DND-41 (cell line): ENCODE measurements around the gene MRPL1.

Source experiments
- ATAC-seq: fragments of 200-7000 bp; cut with Tn5 transposase; 3 replicates; pipeline ENCODE4 v1.9.1; 2021; ENCODE audit warnings: low read depth; ENCODE audit not compliant: insufficient read depth
- DNase-seq: peaks from one replicate; pipeline ENCODE4 v3.0.0-alpha.2; 2020
- H2AFZ ChIP-seq: 2 replicates; pipeline ENCODE4 v1.6.0; 2012; ENCODE audit warnings: low read depth, low read length
- H3K27ac ChIP-seq: 2 replicates; pipeline ENCODE4 v1.5.1; 2012; ENCODE audit warnings: low read length, inconsistent platforms
- H3K27me3 ChIP-seq: fragments of 200-600 bp; sonication (generic); 2 replicates; pipeline ENCODE4 v1.6.0; 2012; ENCODE audit warnings: low read length, mild to moderate bottlenecking, inconsistent platforms; ENCODE audit not compliant: insufficient read depth, poor library complexity
- H3K36me3 ChIP-seq: 2 replicates; pipeline ENCODE4 v1.5.1; 2012; ENCODE audit warnings: low read length, inconsistent platforms; ENCODE audit not compliant: insufficient read depth
- H3K4me1 ChIP-seq: 2 replicates; pipeline ENCODE4 v1.5.1; 2012; ENCODE audit warnings: mild to moderate bottlenecking, low read length; ENCODE audit not compliant: insufficient read depth
- H3K4me2 ChIP-seq: 2 replicates; pipeline ENCODE4 v1.6.0; 2012; ENCODE audit warnings: mild to moderate bottlenecking, moderate library complexity, low read length, inconsistent platforms; ENCODE audit not compliant: insufficient read depth
- H3K4me3 ChIP-seq, 2 experiments: fragments of 200-600 bp in 1 of 2; shearing (Covaris generic) in 1 of 2; 2 replicates each; pipeline ENCODE4 v1.5.1; 2012 to 2016; ENCODE audit warnings: inconsistent platforms in 2 of 2, low read length in 2 of 2, mild to moderate bottlenecking in 2 of 2, low read depth in 1 of 2, moderate library complexity in 1 of 2
- H3K79me2 ChIP-seq: 2 replicates; pipeline ENCODE4 v1.6.0; 2012; ENCODE audit warnings: low read length, inconsistent platforms; ENCODE audit not compliant: insufficient read depth
- H3K9ac ChIP-seq: 2 replicates; pipeline ENCODE4 v1.6.0; 2012; ENCODE audit warnings: low read depth, mild to moderate bottlenecking, inconsistent platforms, low read length, moderate library complexity
- H3K9me3 ChIP-seq: 2 replicates; pipeline ENCODE4 v1.5.1; 2012; ENCODE audit warnings: low read length, moderate library complexity, mild to moderate bottlenecking, inconsistent platforms; ENCODE audit not compliant: insufficient read depth, severe bottlenecking
- H4K20me1 ChIP-seq: 2 replicates; pipeline ENCODE4 v1.6.0; 2012; ENCODE audit warnings: low read length; ENCODE audit not compliant: insufficient read depth
- EZH2 ChIP-seq: IDR thresholded peaks from 3 replicates; pipeline ENCODE4 v1.6.1; 2012; ENCODE audit warnings: borderline replicate concordance, low read depth, mild to moderate bottlenecking, moderate library complexity, low read length, inconsistent platforms; ENCODE audit not compliant: severe bottlenecking
- TF ChIP-seq, protein P1 (sequence below): IDR thresholded peaks from 2 replicates; pipeline ENCODE4 v1.5.1; 2012; ENCODE audit warnings: borderline replicate concordance, low read length, moderate library complexity, mild to moderate bottlenecking; ENCODE audit not compliant: poor library complexity, severe bottlenecking; ENCODE audit errors: extremely low read depth

MRPL1 gene

DNA sequence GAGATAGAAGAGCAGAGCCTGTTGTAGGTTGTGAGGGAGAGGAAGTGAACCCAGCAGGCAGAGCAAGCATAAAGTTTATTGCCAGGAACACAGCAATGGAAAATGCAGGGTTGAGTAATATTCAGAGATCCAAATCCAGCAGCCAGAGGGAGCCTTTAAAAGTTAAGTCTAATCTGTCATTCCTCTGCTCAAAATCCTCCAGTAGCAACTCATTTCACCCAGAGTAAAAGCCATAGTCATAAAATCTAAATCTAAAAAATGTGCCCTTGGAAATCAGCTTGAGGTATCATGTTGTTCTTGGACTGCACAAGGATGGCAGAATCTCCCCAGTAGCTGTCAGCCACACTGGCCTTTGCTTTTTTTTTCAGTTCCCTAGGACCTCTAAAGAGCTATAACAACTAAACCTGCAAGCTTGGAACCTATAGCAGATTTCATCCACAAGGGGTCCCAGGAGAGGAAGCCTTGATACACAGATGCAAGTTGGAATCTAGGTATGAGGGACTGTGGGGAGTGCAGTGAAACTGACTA, 131.6 kb downstream of the MRPL1 start:
- peak; percentile 81 for ATAC-seq
- DNase-seq, result peak; percentile 34
- Histone ChIP-seq H3K4me1 (no peaks in the 10 kb centered on the region), H3K9me3 (no peaks in the 10 kb centered on the region), H3K4me2 (no peak overlapping the region), H3K4me3 (no peak overlapping the region), H4K20me1 (no peaks in the 10 kb centered on the region), H3K9ac (no peak overlapping the region), H3K79me2 (no peaks in the 10 kb centered on the region), H3K27ac (no peak overlapping the region), H2AFZ (no peak overlapping the region), H3K27me3 (peaks cover 3% of the 10 kb centered on the region), H3K36me3 (no peaks in the 10 kb centered on the region)
- TF ChIP-seq, protein P1, sequence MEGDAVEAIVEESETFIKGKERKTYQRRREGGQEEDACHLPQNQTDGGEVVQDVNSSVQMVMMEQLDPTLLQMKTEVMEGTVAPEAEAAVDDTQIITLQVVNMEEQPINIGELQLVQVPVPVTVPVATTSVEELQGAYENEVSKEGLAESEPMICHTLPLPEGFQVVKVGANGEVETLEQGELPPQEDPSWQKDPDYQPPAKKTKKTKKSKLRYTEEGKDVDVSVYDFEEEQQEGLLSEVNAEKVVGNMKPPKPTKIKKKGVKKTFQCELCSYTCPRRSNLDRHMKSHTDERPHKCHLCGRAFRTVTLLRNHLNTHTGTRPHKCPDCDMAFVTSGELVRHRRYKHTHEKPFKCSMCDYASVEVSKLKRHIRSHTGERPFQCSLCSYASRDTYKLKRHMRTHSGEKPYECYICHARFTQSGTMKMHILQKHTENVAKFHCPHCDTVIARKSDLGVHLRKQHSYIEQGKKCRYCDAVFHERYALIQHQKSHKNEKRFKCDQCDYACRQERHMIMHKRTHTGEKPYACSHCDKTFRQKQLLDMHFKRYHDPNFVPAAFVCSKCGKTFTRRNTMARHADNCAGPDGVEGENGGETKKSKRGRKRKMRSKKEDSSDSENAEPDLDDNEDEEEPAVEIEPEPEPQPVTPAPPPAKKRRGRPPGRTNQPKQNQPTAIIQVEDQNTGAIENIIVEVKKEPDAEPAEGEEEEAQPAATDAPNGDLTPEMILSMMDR, result peak; percentile 65
- no peak for TF ChIP-seq EZH2

DNA sequence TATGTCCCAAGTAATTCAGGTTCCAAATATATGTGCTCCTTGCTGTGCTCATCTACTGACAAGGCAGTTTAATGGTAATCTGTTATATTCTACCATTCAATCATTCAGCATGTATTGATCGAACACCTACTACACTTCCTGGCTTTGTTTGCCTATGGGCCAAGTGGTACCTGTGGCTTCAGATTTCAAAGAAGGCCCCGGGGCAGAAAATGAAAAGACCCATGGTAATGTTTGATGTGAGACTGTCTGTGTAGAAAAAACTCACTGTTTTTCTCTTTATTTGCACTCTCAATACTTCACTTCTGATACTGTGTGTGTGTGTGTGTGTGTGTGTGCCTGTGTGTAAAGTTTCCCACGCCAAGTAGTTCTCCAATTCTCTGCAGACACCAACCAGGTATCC, 133.4 kb downstream of the MRPL1 start:
- Histone ChIP-seq H3K4me2 (no peak overlapping the region), H3K9ac (no peak overlapping the region)
- no peak for ATAC-seq

DNA sequence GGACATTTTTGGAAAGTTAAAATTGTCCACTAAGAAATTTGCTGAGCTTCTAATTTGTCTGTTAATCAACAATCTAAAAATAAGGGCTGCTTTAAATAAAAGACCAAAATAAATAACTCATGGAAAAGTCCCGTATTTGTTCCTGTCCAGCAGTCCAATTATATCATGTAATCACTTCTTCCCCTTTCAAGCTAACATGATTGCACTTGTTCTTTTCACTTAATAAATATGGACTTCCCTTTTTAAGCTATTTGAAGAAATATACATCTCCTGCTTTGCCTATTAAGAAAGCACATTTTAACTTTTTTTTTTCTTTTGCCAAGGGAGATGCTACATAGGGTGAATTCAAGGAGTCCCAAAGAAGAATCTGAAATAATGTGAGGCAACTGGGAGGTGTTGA, 138.9 kb downstream of the MRPL1 start:
- no peak overlapping the region for H3K9ac ChIP-seq
- no peak overlapping the region for H3K27ac ChIP-seq
- H2AFZ ChIP-seq, result no peak overlapping the region
- TF ChIP-seq EZH2, result no peak
- TF ChIP-seq, protein P1, result no peak
- H3K4me1 ChIP-seq, result no peaks in the 10 kb centered on the region
- no peaks in the 10 kb centered on the region for H3K27me3 ChIP-seq
- no peaks in the 10 kb centered on the region for H4K20me1 ChIP-seq
- no peak for ATAC-seq
- no peaks in the 10 kb centered on the region for H3K36me3 ChIP-seq
- DNase-seq, result no peak
- no peak overlapping the region for H3K4me2 ChIP-seq
- no peaks in the 10 kb centered on the region for H3K9me3 ChIP-seq
- no peaks in the 10 kb centered on the region for H3K79me2 ChIP-seq
- H3K4me3 ChIP-seq, result no peak overlapping the region

More for the DNA sequence above, 133.4 kb downstream of the MRPL1 start:
- Histone ChIP-seq H3K27ac (no peak overlapping the region), H3K27me3 (peaks cover 3% of the 10 kb centered on the region), H3K9me3 (no peaks in the 10 kb centered on the region), H3K4me1 (no peaks in the 10 kb centered on the region), H3K4me3 (no peak overlapping the region), H3K36me3 (no peaks in the 10 kb centered on the region), H3K79me2 (no peaks in the 10 kb centered on the region), H2AFZ (no peak overlapping the region), H4K20me1 (no peaks in the 10 kb centered on the region)
- TF ChIP-seq, protein P1, result no peak
- TF ChIP-seq EZH2, result no peak
- DNase-seq, result no peak

DNA sequence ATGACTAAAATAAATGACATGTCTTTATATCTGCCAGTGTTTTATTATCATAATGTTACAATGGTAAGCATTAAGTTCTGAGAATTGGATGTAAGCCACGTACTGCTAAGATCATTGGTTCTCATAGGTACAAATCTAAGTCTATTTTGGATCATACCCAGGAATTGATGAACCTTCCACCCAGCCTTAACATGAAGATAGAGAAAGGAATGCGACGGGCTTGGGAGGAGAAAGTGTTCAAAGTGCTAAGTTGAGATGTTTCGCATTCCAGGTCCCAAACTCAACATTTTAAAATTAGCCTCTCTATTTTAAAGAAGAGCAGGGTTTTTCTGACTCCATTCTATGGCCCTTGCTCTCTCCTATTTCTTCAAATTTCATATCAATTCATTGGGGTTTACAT, 139.6 kb downstream of the MRPL1 start:
- Histone ChIP-seq H2AFZ (no peak overlapping the region), H3K36me3 (no peaks in the 10 kb centered on the region), H3K27me3 (no peaks in the 10 kb centered on the region), H4K20me1 (no peaks in the 10 kb centered on the region), H3K4me2 (no peak overlapping the region), H3K9me3 (no peaks in the 10 kb centered on the region), H3K79me2 (no peaks in the 10 kb centered on the region), H3K4me3 (no peak overlapping the region), H3K27ac (no peak overlapping the region), H3K4me1 (no peaks in the 10 kb centered on the region), H3K9ac (no peak overlapping the region)
- DNase-seq (no peak), ATAC-seq (no peak)
- TF ChIP-seq EZH2, result no peak
- TF ChIP-seq, protein P1, result no peak
